Stomach (tissue), 9 donors: ENCODE data around the gene RNASEL. TPM values are rescaled to one million over a fixed set of nuclear protein-coding genes. Genes with fewer than 3 reads are reported as not detected.

Experiments
- DNase-seq, 2 donors: peaks; one replicate each; pipeline versions ENCODE4 v3.0.0 to v3.0.0-alpha.2; 2013 to 2019
- H3K27ac ChIP-seq, 5 donors: fragments of 200-600 bp in 4 of 5; sonication (generic) in 4 of 5; one replicate each; pipeline ENCODE4 v1.5.1; 2013 to 2019; ENCODE audit warnings: mild to moderate bottlenecking in 1 of 5, moderate library complexity in 1 of 5
- H3K27me3 ChIP-seq, 3 donors: fragments of 200-600 bp; sonication (generic); one replicate each; pipeline ENCODE4 v1.5.1; 2017 to 2019; ENCODE audit warnings: mixed run types in 1 of 3
- H3K36me3 ChIP-seq, 4 donors: fragments of 200-600 bp; sonication (generic); 1 replicate in 3 of 4; 2 replicates in 1 of 4; pipeline ENCODE4 v1.5.1; 2016 to 2019
- H3K4me1 ChIP-seq, 4 donors: fragments of 200-600 bp; sonication (generic); one replicate each; pipeline ENCODE4 v1.5.1; 2016 to 2019
- H3K4me3 ChIP-seq, 4 donors: fragments of 200-600 bp; sonication (generic) in 3 of 4; one replicate each; pipeline ENCODE4 v1.5.1; 2016 to 2019; ENCODE audit warnings: mild to moderate bottlenecking in 1 of 4
- H3K9me3 ChIP-seq, 4 donors: fragments of 200-600 bp; sonication (generic); one replicate each; pipeline ENCODE4 v1.5.1; 2016 to 2019
- CTCF ChIP-seq, 7 experiments: fragments of 450-650 bp in 4 of 7; fragments of 200-600 bp in 3 of 7; sonication (generic) in 3 of 7; IDR thresholded peaks; one replicate each; pipeline ENCODE4 v1.5.1; 2016 to 2019; ENCODE audit warnings: antibody characterized with exemption in 7 of 7, control low read depth in 2 of 7, mild to moderate bottlenecking in 1 of 7
- EP300 ChIP-seq: sonication (generic); formaldehyde crosslinking; IDR thresholded peaks from one replicate; pipeline ENCODE4 v1.6.1; 2017; ENCODE audit warnings: antibody characterized with exemption
- POLR2A ChIP-seq, 4 donors: fragments of 450-650 bp; IDR thresholded peaks; one replicate each; pipeline ENCODE4 v1.6.1; 2016; ENCODE audit warnings: antibody characterized with exemption in 4 of 4, control low read depth in 2 of 4, mild to moderate bottlenecking in 1 of 4, moderate library complexity in 1 of 4
- POLR2AphosphoS5 ChIP-seq, 3 donors: sonication (generic); formaldehyde crosslinking; IDR thresholded peaks; one replicate each; pipeline ENCODE4 v1.6.1; 2016; ENCODE audit warnings: antibody characterized with exemption in 3 of 3
- WGBS, 5 donors: extraction: QIAGEN DNeasy Blood & Tissue Kit in 3 of 5; methylation state at CpG; one replicate each; pipeline versions ENCODE4 v1.1.5 to v1.1.7; 2013 to 2018; 5-methylcytosine and 5-hydroxymethylcytosine counted together
- intact Hi-C: fragments of 100-400 bp; cut with DNase I; formaldehyde crosslinking; loops from one replicate; pipeline ENCODE4 v1.15.1; 2023; ENCODE audit warnings: low total_unique reads
- polyA plus RNA-seq, 3 donors: library from polyadenylated mRNA; stranded (reverse); fragments of 200-250 nt; gene quantifications; one replicate each; pipeline ENCODE4 v1.2.3, GENCODE V29; 2013
- total RNA-seq, 5 donors: library from RNA; depleted of rRNA; stranded (reverse); fragments of >200 nt; gene quantifications; one replicate each; pipeline versions ENCODE4 v1.1.0 to v1.2.3, GENCODE V29; 2014 to 2016
- donor health status: healthy with polysubstance abuse.
- donor health status: Bipolar disorder and iron deficiency.
- donor health status: healthy.

Gene RNASEL
- total and polyA plus RNA-seq, 8 donors: 3.2 to 11.1 (median 5.1) TPM

GRCh38 chr1:182611787-182612186 is 22.7 kb upstream of the RNASEL start:
- Histone ChIP-seq H3K27me3 (peaks cover 0 to 11% (median 0%) of the 10 kb centered on the region in 3 donors), H3K9me3 (no peaks in the 10 kb centered on the region), H3K27ac (no peak overlapping the region), H3K4me3 (no peak overlapping the region), H3K4me1 (peaks cover 21 to 31% (median 24%) of the 10 kb centered on the region in 4 donors), H3K36me3 (no peaks in the 10 kb centered on the region)
- 88 to 99% (median 92%) methylated on average over 6 to 8 of the region's 8 CpGs for WGBS, 5 donors
- TF ChIP-seq POLR2AphosphoS5 (IDR thresholded peaks at IDR 0.05) (no peak), EP300 (no peak), POLR2A (IDR thresholded peaks at IDR 0.05) (no peak), CTCF (IDR thresholded peaks at IDR 0.05) (no peak)
- peak in 1 of 2 donors; percentile 54 for DNase-seq
- intact Hi-C loops: no loop called here

- WGBS, 5 donors: 50 to 91% (median 77%) methylated on average over 1 of the region's 1 CpG
- H3K27ac ChIP-seq: no peak overlapping the region
- TF ChIP-seq POLR2AphosphoS5 (IDR thresholded peaks at IDR 0.05) (no peak), EP300 (no peak), CTCF (IDR thresholded peaks at IDR 0.05) (no peak)
These were observed 22.3 kb upstream of the RNASEL start for GRCh38 chr1:182611326-182611725.

GRCh38 chr1:182610606-182611194 is 21.6 kb upstream of the RNASEL start:
- H3K27ac ChIP-seq: no peak overlapping the region
- DNase-seq: peak in 1 of 2 donors; percentile 64
- peaks cover 12 to 21% (median 14%) of the 10 kb centered on the region in 4 donors for H3K4me1 ChIP-seq
- no peak overlapping the region for H3K4me3 ChIP-seq
- intact Hi-C loops: no loop called here
- peaks cover 0 to 11% (median 0%) of the 10 kb centered on the region in 3 donors for H3K27me3 ChIP-seq
- H3K36me3 ChIP-seq: no peaks in the 10 kb centered on the region
- TF ChIP-seq POLR2AphosphoS5 (IDR thresholded peaks at IDR 0.05) (no peak), CTCF (IDR thresholded peaks at IDR 0.05) (no peak), EP300 (no peak)
- 81 to 88% (median 85%) methylated on average over 6 of the region's 6 CpGs for WGBS, 5 donors
- H3K9me3 ChIP-seq: no peaks in the 10 kb centered on the region

More at GRCh38 chr1:182611326-182611725, 22.3 kb upstream of the RNASEL start:
- intact Hi-C loops: no loop called here
- H3K9me3 ChIP-seq: no peaks in the 10 kb centered on the region
- no peak for DNase-seq
- no peaks in the 10 kb centered on the region for H3K36me3 ChIP-seq
- no peak overlapping the region for H3K4me3 ChIP-seq
- H3K4me1 ChIP-seq: peaks cover 18 to 27% (median 21%) of the 10 kb centered on the region in 4 donors
- H3K27me3 ChIP-seq: peaks cover 0 to 11% (median 0%) of the 10 kb centered on the region in 3 donors

- intact Hi-C loops: no loop called here
- Histone ChIP-seq H3K4me3 (no peak overlapping the region), H3K27me3 (peaks cover 0 to 3% (median 0%) of the 10 kb centered on the region in 3 donors), H3K36me3 (no peaks in the 10 kb centered on the region), H3K4me1 (peaks cover 1 to 11% (median 10%) of the 10 kb centered on the region in 4 donors), H3K9me3 (no peaks in the 10 kb centered on the region), H3K27ac (no peak overlapping the region)
- no peak for TF ChIP-seq EP300
- no peak for TF ChIP-seq CTCF (IDR thresholded peaks at IDR 0.05)
- TF ChIP-seq POLR2A (IDR thresholded peaks at IDR 0.05): no peak
- TF ChIP-seq POLR2AphosphoS5 (IDR thresholded peaks at IDR 0.05): no peak
- 74 to 87% (median 84%) methylated on average over 9 of the region's 9 CpGs for WGBS, 5 donors
- peak in 1 of 2 donors; percentile 67 for DNase-seq
These were observed 20.0 kb upstream of the RNASEL start for GRCh38 chr1:182608845-182609610.
